Measurements from ENCODE around the gene GUCA2A.

- TF ChIP-seq CTCF (IDR thresholded peaks at IDR 0.05) = no peak
- no peak for TF ChIP-seq POLR2A (IDR thresholded peaks at IDR 0.05)
- no peak for TF ChIP-seq EP300 (IDR thresholded peaks at IDR 0.05)
Observed at GRCh38 chr1:42128499-42128898, 36.0 kb downstream of the GUCA2A start.
